Suppressor macrophage treated with lipopolysaccharide for 4 hours (primary cell): ENCODE measurements around the gene RBSN.

Experiments
- DNase-seq: peaks from one replicate; pipeline ENCODE4 v3.0.0-alpha.2; 2020

The RBSN gene

GRCh38 chr3:15099364-15100098 is 583 bp upstream of the RBSN start:
- no peak for DNase-seq

GRCh38 chr3:15097891-15098290 is 1.1 kb downstream of the RBSN start:
- peak; percentile 73 for DNase-seq

- peak; percentile 28 for DNase-seq
These were observed 2.9 kb downstream of the RBSN start for GRCh38 chr3:15096046-15096445.

- no peak for DNase-seq
These were observed 4.6 kb downstream of the RBSN start for GRCh38 chr3:15094187-15094875.

GRCh38 chr3:15092686-15093085 is 6.3 kb downstream of the RBSN start:
- no peak for DNase-seq

- DNase-seq: no peak
These were observed 7.4 kb downstream of the RBSN start for GRCh38 chr3:15091575-15091974.

GRCh38 chr3:15089201-15089600 is 9.7 kb downstream of the RBSN start:
- no peak for DNase-seq

GRCh38 chr3:15086699-15087098 is 12.2 kb downstream of the RBSN start:
- no peak for DNase-seq

GRCh38 chr3:15086263-15086662 is 12.7 kb downstream of the RBSN start:
- DNase-seq: no peak

- no peak for DNase-seq
These were observed 15.7 kb downstream of the RBSN start for GRCh38 chr3:15083252-15083651.

- peak; percentile 88 for DNase-seq
These were observed 16.8 kb downstream of the RBSN start for GRCh38 chr3:15081960-15082664.

GRCh38 chr3:15079091-15079490 is 19.9 kb downstream of the RBSN start:
- no peak for DNase-seq

- DNase-seq: no peak
These were observed 24.4 kb downstream of the RBSN start for GRCh38 chr3:15074500-15074899.

GRCh38 chr3:15071699-15072098 is 27.2 kb downstream of the RBSN start:
- DNase-seq: no peak

- DNase-seq: no peak
These were observed 29.5 kb downstream of the RBSN start for GRCh38 chr3:15069441-15069840.

GRCh38 chr3:15066467-15066866 is 32.5 kb downstream of the RBSN start:
- no peak for DNase-seq

GRCh38 chr3:15065550-15066007 is 33.4 kb downstream of the RBSN start:
- no peak for DNase-seq

- peak; percentile 94 for DNase-seq
These were observed 34.0 kb downstream of the RBSN start, which contains the start of gene MRPS25 for GRCh38 chr3:15064835-15065549. TSS of gene MRPS25 (minus strand) at chr3:15065315. CDS start at chr3:15065194, 121 bp downstream.

GRCh38 chr3:15064299-15064834 is 34.6 kb downstream of the RBSN start:
- peak; percentile 43 for DNase-seq

- DNase-seq: no peak
These were observed 35.2 kb downstream of the RBSN start for GRCh38 chr3:15063656-15064286.

GRCh38 chr3:15063238-15063637 is 35.7 kb downstream of the RBSN start:
- no peak for DNase-seq

GRCh38 chr3:15060029-15060428 is 38.9 kb downstream of the RBSN start:
- no peak for DNase-seq
